GM12878 (cell line): ENCODE measurements around the gene EHHADH. TPM values are rescaled to one million over a fixed set of nuclear protein-coding genes. Genes with fewer than 3 reads are reported as not detected.
A peak's percentile ranks its signal among the peaks of the same experiment; 100 is the strongest.

ENCODE experiments used
- CBX5 ChIP-seq: sonication (generic); IDR thresholded peaks from 2 replicates; pipeline ENCODE4 v1.6.1; 2016; ENCODE audit warnings: low read depth, moderate library complexity, mild to moderate bottlenecking, inconsistent platforms
- E2F8 ChIP-seq: fragments of 450-650 bp; IDR thresholded peaks from 2 replicates; pipeline ENCODE4 v1.6.1; 2018; ENCODE audit warnings: mild to moderate bottlenecking, low read depth, moderate library complexity; ENCODE audit not compliant: partially characterized antibody
- ETV6 ChIP-seq, 2 experiments: fragments of 450-650 bp in 1 of 2; IDR thresholded peaks in 1 of 2; conservative IDR thresholded peaks in 1 of 2; 2 replicates each; pipeline ENCODE4 v1.6.1; 2014; ENCODE audit warnings: antibody characterized with exemption in 1 of 2, borderline replicate concordance in 1 of 2, low read depth in 1 of 2, mild to moderate bottlenecking in 1 of 2, moderate library complexity in 1 of 2
- IKZF2 ChIP-seq, 2 experiments: fragments of 450-650 bp; IDR thresholded peaks; 2 replicates each; pipeline ENCODE4 v1.6.1; 2017; ENCODE audit warnings: mild to moderate bottlenecking in 2 of 2, moderate library complexity in 2 of 2
- JUNB ChIP-seq: IDR thresholded peaks from 2 replicates; pipeline ENCODE4 v1.6.1; 2016; ENCODE audit warnings: antibody characterized with exemption, mild to moderate bottlenecking
- MEF2A ChIP-seq: IDR thresholded peaks from 2 replicates; pipeline ENCODE4 v1.6.1; 2011; ENCODE audit warnings: low read depth, mild to moderate bottlenecking, low read length, moderate library complexity; ENCODE audit not compliant: insufficient read depth
- MEF2B ChIP-seq: fragments of 450-650 bp; IDR thresholded peaks from 2 replicates; pipeline ENCODE4 v1.6.1; 2018; ENCODE audit warnings: mild to moderate bottlenecking, moderate library complexity; ENCODE audit not compliant: partially characterized antibody, poor library complexity, severe bottlenecking
- MTA2 ChIP-seq: fragments of 450-650 bp; IDR thresholded peaks from 2 replicates; pipeline ENCODE4 v1.6.1; 2016; ENCODE audit warnings: low read depth, mild to moderate bottlenecking, moderate library complexity
- NBN ChIP-seq: fragments of 450-650 bp; IDR thresholded peaks from 2 replicates; pipeline ENCODE4 v1.6.1; 2016
- ZBED1 ChIP-seq: IDR thresholded peaks from 2 replicates; pipeline ENCODE4 v1.6.1; 2016; ENCODE audit warnings: borderline replicate concordance
- ZNF24 ChIP-seq: fragments of 450-650 bp; IDR thresholded peaks from 2 replicates; pipeline ENCODE4 v1.6.1; 2017; ENCODE audit warnings: antibody characterized with exemption, mild to moderate bottlenecking
- ZNF384 ChIP-seq: IDR thresholded peaks from 2 replicates; pipeline ENCODE4 v1.6.1; 2012; ENCODE audit warnings: low read depth, mild to moderate bottlenecking, low read length, improper control_type of control experiment, borderline replicate concordance
- polyA plus RNA-seq, 11 experiments: library from polyadenylated mRNA; depleted of rRNA in 4 of 11; unstranded in 6 of 11; stranded (reverse) in 5 of 11; fragments of >200 nt; fragmentation: Nextera tagmentation in 4 of 11; fragmentation: Illumina TruSeq in 1 of 11; extraction: Ambion mirVana in 4 of 11; extraction: Trizol in 1 of 11; gene quantifications; 1 replicate in 1 of 11; 2 replicates in 10 of 11; pipeline versions ENCODE4 v1.2.1 to v1.2.3, GENCODE V29; 2011 to 2016; ENCODE audit warnings: inconsistent platforms in 2 of 11, missing spikeins in 2 of 11, low read depth in 1 of 11
- total RNA-seq, 4 experiments: library from RNA; depleted of rRNA in 3 of 4; stranded (reverse); fragments of >200 nt in 3 of 4; fragmentation: Illumina TruSeq in 1 of 4; extraction: Trizol in 1 of 4; gene quantifications; 2 replicates each; pipeline versions ENCODE4 v1.2.1 to v1.2.3, GENCODE V29; 2013 to 2021
- TF ChIP-seq, protein P1 (sequence below): IDR thresholded peaks from 2 replicates; pipeline ENCODE4 v1.6.1; 2012; ENCODE audit warnings: low read length, inconsistent platforms

Gene EHHADH
- total and polyA plus RNA-seq, 10 of the 15 experiments (the other 5 are each of a cell fraction or from before 2014, with no cell fraction given): 0.96 to 8.4 (median 5.3) TPM

GRCh38 chr3:185299918-185300426, 46.1 kb upstream of the EHHADH start (continued):
- TF ChIP-seq E2F8: peak; percentile 20
- TF ChIP-seq MEF2B: peak; percentile 18
- TF ChIP-seq IKZF2 (IDR thresholded peaks at IDR 0.05): peak; percentile 74
- TF ChIP-seq CBX5: 0 out of 2 replicates have a peak, but pooled peaks have one; percentile 24
- peak; percentile 65; the same call in 1 of the 2 replicates for TF ChIP-seq ZBED1
- TF ChIP-seq ETV6 (conservative IDR thresholded peaks at IDR 0.05 in 1 of 2, IDR thresholded peaks at IDR 0.05 in 1 of 2; ENCODE audit: borderline replicate concordance in 1 of 2, low read depth in 1 of 2): peak in 1 of 2 experiments; percentile 53; a peak in 1 of 4 replicates
- peak; percentile 49; the same call in 1 of the 2 replicates for TF ChIP-seq MEF2A
- TF ChIP-seq, protein P1, sequence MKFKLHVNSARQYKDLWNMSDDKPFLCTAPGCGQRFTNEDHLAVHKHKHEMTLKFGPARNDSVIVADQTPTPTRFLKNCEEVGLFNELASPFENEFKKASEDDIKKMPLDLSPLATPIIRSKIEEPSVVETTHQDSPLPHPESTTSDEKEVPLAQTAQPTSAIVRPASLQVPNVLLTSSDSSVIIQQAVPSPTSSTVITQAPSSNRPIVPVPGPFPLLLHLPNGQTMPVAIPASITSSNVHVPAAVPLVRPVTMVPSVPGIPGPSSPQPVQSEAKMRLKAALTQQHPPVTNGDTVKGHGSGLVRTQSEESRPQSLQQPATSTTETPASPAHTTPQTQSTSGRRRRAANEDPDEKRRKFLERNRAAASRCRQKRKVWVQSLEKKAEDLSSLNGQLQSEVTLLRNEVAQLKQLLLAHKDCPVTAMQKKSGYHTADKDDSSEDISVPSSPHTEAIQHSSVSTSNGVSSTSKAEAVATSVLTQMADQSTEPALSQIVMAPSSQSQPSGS: 0 out of 2 replicates have a peak, but pooled peaks have one; percentile 35
- TF ChIP-seq MTA2: peak; percentile 38; the same call in 1 of the 2 replicates
- TF ChIP-seq ZNF24: peak; percentile 43; the same call in 1 of the 2 replicates
- TF ChIP-seq NBN: peak; percentile 82; the same call in 1 of the 2 replicates
- peak; percentile 42 for TF ChIP-seq JUNB
- TF ChIP-seq ZNF384: 0 out of 2 replicates have a peak, but pooled peaks have one; percentile 6
- TF ChIP-seq, all 136 proteins: peak for 25; not testable (repeated sequence) for 111
